ENCODE data around the gene SPG7.
"Not testable (repeated sequence)": the region's sequence is repeated elsewhere in the genome, so short reads cannot be mapped to it uniquely, and the experiment has no call there.

The SPG7 gene

GRCh38 chr16:89582614-89583196, 74.5 kb downstream of the SPG7 start:
- DNase-seq: no peak

DNA sequence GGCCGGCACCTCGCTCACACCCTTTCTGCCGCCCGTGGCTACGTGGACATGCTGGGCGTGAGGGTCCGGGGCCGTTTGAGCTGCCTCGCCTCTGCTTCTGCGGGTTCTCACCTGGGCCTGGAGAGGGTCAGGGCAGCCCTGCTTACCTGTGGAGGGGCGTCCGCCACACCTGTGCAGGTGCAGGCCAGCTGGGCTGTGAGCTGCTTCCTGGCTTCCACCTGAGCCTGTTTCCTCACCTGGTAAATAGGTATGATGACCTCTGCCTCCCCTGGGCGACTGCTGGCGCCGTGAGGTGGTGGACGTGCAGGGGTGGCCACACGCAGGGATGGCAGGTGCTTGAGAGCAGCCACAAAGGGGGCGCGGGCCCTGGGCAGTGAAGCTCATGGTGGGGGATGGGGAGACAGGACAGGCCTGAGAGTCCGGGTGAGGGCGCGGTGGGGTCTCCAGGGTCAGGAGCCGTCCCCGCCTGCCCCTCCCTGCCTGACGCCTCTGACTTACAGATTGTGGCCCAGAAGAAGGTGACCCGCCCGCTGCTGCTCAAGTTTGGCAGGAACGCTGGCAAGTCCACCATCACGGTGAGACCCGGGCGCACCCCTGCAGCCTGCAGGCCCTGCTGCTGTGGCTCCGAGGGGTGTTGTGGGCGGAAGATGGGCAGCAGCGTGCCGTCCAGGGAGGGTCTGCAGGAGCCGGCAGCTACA, 75.1 kb downstream of the SPG7 start:
- no peak for DNase-seq

GRCh38 chr16:89583895-89584644, 75.9 kb downstream of the SPG7 start:
- no peak for DNase-seq

DNA sequence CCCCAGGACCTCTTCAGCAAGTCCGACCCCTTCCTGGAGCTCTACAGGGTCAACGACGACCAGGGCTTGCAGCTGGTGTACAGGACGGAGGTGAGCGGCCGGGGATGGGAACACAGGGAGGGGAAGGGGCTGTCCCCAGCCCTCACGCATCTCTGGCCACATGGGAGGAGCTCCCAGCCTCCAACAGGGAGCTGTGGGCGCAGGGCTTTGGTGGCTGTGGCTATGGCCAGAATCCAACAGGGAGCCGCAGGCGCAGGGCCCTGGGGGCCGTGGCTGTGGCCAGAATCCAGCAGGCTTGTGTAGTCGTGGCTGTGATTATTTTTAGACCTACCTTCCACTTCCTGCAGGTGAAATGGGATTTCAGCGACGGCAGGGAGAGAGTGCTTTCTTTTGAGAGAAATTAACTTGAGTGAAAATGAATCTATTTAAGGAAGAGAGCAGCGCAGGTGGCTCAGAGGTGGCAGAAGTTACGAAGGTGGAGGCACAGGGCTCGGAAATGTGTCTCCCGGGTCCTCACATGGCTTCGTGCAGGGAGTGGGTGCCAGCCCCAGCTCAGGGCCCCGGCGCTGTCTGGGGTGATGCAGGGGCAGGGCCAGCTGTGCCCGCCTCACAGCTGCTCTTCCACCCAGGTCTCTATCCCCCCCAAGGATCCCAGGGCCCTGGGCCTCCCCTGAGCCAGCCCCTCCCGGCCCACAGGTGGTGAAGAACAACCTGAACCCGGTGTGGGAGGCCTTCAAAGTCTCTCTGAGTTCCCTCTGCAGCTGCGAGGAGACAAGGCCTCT, 76.8 kb downstream of the SPG7 start:
- DNase-seq: no peak

DNA sequence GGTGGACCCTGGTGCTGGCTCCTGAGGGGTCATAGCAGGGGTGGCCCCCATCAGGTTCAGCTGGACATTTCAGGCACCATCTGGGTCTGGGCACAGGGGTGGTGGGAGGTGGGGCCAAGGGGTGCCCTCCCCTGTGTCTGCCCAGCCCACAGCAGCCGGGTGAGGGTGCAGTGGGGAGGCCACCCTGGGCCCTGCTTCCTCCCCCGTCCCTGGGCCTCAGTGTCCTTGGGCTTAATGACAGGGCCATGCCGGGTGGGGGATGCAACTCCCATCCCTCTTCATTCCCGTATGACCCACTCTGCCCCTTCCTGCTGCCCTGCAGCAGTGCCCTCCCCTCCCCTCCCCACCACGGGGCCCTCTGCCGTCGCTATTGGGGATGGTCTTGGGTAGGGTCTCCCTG, 78.0 kb downstream of the SPG7 start:
- no peak for DNase-seq

GRCh38 chr16:89586853-89587252, 78.7 kb downstream of the SPG7 start:
- no peak for DNase-seq

DNA sequence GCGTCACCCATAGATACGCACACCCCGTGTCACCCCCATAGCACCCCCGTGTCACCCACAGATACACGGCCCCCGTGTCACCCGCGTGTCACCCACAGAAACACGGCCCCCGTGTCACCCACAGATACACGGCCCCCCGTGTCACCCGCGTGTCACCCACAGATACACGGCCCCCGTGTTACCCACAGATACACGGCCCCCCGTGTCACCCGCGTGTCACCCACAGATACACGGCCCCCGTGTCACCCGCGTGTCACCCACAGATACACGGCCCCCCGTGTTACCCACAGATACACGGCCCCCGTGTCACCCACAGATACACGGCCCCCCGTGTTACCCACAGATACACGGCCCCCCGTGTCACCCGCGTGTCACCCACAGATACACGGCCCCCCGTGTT, 79.5 kb downstream of the SPG7 start:
- DNase-seq: not testable (repeated sequence)

GRCh38 chr16:89588413-89589109, 80.4 kb downstream of the SPG7 start:
- no peak for DNase-seq

DNA sequence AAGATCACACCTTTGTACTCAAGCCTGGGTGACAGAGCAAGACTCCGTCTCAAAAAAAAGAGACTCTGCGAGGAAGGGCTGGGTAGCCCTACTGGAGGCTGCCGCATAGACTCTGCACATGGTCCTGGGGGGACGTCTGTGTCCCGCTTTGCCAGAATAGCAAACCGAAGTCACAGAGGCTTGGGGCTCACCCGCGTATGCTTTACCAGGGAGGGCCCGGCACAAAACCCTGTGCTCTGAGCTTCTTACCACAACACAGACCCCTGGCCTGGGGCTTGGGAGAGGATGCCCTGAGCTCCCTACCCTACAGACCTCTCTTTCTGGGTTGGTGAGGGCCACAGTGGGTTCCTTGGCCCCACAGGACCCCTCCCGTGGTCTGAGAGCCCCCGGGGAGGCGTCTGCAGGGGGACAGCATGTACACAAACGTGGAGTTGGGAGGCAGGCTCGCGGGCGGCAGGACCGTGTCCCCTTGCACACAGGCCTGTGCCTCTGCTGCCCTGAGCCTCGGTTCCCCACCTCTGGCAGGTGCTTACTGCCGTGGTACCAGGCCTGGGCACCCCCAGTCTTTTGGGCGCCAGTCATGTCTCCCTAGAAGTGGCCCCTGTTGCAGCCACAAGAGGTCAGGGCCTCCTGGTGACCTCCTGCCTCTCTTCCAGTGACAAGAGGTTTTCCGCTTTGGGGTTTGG, 81.2 kb downstream of the SPG7 start:
- no peak for DNase-seq

- DNase-seq: no peak
These were observed 85.6 kb downstream of the SPG7 start for GRCh38 chr16:89593841-89594240.

- DNase-seq: no peak
These were observed 87.3 kb downstream of the SPG7 start for GRCh38 chr16:89595330-89596060.

DNA sequence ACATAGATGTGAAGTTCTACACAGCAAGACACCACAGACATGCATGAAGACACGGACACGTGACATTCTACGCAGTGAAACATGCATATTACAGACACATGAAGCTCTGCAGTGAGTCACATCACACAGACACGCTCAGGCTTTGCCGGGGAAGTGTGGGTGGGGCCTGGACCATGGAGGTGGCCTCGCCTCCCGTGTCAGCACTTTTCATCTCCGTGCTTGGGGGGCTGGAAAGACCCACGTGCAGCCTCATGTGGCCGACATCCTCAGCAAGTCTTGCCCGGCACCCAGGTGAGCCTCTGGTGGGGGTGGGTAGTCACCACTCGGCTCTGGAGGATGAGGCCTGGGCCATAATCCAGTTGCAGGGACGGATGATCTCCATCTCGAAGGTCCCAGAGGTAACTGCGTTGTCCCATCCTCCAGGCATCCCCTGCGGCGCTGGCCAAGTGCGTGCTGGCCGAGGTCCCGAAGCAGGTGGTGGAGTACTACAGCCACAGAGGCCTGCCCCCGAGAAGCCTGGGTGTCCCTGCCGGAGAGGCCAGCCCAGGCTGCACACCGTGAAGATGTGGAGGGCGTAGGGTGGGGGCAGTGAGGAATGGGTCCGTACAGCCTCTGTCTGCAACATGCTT, 88.0 kb downstream of the SPG7 start:
- no peak for DNase-seq

GRCh38 chr16:89596957-89597649, 88.9 kb downstream of the SPG7 start:
- DNase-seq: no peak

DNA sequence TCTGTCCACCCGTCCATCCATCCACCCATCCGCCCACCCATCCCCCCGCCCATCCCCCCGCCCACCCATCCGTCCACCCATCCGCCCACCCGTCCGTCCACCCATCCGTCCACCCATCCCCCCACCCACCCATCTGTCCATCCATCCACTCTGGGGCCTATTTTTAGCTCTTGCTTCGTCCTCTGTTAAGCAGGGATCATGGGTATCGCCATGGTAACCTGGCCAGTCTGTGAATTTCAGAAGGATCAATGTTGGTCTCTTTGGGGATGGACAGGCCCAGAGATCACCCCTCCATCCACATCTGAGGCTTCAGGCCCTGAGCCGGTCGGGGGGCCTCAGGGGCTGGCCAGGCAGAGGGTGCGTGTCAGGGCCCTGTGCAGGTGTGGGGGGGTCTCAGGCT, 90.0 kb downstream of the SPG7 start:
- no peak for DNase-seq

DNA sequence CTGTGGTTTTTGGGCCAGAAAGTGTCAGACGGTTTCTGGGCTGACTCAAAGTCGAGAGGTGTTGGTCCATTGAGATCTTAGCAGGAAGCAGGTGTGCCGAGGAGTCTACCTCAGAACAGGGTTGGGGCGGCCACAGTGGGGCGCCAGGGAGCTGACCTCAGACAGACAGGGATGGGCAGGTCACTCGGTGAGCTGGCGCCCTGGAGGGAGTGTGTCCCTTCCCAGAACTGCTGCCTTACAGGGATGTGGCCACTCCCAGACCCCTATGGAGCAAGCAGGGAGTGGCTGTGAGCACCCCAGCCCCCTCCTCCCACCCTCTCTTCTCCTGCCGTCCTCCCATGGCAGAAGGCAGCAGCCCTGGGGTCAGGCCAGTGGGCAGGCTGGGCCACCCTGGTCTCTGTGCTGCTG, 91.3 kb downstream of the SPG7 start:
- no peak for DNase-seq

DNA sequence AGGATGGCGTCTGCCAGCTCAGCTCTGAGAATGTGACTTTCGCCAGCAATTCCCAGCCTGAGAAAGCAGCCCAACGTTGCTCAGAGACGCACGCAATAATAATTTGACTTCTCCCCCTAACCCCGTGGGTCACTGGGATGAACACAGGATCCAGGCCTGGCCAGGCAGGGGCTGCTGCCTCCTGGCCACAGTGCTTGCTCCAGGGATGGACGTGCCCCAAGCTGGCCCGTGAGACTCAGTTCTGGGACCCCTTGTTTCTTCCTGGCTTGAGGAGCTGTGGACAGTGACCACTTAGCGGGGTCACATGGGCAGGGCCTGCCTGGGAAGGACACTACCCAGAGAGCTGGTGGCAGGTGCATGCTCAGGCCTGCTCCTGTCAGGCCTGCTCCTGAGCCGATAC, 91.7 kb downstream of the SPG7 start:
- no peak for DNase-seq

GRCh38 chr16:89600427-89600826, 92.2 kb downstream of the SPG7 start:
- no peak for DNase-seq

DNA sequence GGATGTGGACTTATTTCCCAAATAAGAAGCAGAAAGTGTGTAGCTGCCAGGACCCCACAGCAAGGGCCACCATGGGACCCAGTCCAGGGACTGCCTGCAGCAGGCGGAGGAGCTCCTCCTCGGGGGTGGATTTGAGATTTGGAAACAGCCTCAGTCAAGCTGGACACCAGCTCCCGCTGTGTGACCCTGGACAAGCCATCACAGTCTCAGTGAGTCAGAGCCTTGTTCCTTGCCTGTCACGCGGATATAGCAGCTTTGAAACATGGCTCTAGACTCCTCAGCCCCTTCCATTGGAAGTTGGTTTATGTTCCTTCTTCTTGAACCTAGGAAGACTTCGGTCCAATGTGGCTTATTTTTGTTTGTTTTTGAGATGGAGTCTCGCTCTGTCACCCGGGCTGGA, 92.8 kb downstream of the SPG7 start:
- no peak for DNase-seq

DNA sequence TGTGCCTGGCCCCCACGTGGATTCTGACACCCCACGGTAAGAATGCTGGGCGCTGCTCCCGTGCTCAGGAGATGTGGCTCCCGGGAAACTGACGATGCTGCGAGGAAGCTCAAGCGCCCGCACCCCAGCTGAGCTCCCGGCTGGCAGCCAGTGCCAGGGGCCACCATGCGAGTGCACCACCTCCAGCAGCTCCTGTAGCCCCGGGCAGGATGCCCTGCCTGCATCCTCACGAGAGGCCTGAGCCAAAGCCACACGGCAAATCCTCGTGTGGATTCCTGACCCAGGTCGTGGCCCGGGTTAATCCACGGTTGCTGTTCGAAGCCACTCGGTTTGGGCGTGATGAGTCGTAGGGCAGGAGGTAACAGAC, 93.7 kb downstream of the SPG7 start:
- no peak for DNase-seq

GRCh38 chr16:89602273-89602951, 94.2 kb downstream of the SPG7 start:
- DNase-seq: no peak

Data from NCI-H1694 treated with DMSO at 0.1 percent for 48 hours (cell line).